Heart right ventricle (tissue), 16 donors: ENCODE results near the gene SFRP5. TPM values are rescaled to one million over a fixed set of nuclear protein-coding genes. Genes with fewer than 3 reads are reported as not detected.

Experiments
- ATAC-seq, 8 donors: fragments of 200-7000 bp; cut with Tn5 transposase; one replicate each; pipeline ENCODE4 v1.9.1; 2020; ENCODE audit warnings: mild to moderate bottlenecking in 8 of 8, moderate library complexity in 8 of 8, moderate number of reproducible peaks in 1 of 8
- DNase-seq, 2 donors: peaks; one replicate each; pipeline ENCODE4 v3.0.0-alpha.2; 2020
- H3K27ac ChIP-seq, 10 donors: fragments of 200-600 bp; sonication (generic) in 2 of 10; one replicate each; pipeline versions ENCODE4 v1.5.0 to v1.8.0; 2020 to 2022; ENCODE audit warnings: mild to moderate bottlenecking in 3 of 10
- H3K27me3 ChIP-seq, 7 donors: fragments of 200-600 bp; one replicate each; pipeline ENCODE4 v1.8.0; 2021 to 2022; ENCODE audit warnings: mild to moderate bottlenecking in 2 of 7
- H3K36me3 ChIP-seq, 9 donors: fragments of 200-600 bp; sonication (generic) in 1 of 9; one replicate each; pipeline versions ENCODE4 v1.5.0 to v1.8.0; 2020 to 2022; ENCODE audit warnings: mild to moderate bottlenecking in 2 of 9
- H3K4me1 ChIP-seq, 9 donors: fragments of 200-600 bp; sonication (generic) in 1 of 9; one replicate each; pipeline versions ENCODE4 v1.5.0 to v1.8.0; 2020 to 2022; ENCODE audit warnings: mild to moderate bottlenecking in 4 of 9
- H3K4me3 ChIP-seq, 10 donors: fragments of 200-600 bp; sonication (generic) in 2 of 10; one replicate each; pipeline versions ENCODE4 v1.5.0 to v1.8.0; 2020 to 2022; ENCODE audit warnings: mild to moderate bottlenecking in 7 of 10, moderate library complexity in 2 of 10
- H3K9me3 ChIP-seq, 11 donors: fragments of 200-600 bp in 10 of 11; sonication (generic) in 2 of 11; one replicate each; pipeline versions ENCODE4 v1.5.0 to v1.8.0; 2013 to 2022; ENCODE audit warnings: mild to moderate bottlenecking in 2 of 11, control low read depth in 1 of 11, moderate library complexity in 1 of 11
- WGBS, 2 donors: extraction: QIAGEN DNeasy Blood & Tissue Kit; methylation state at CpG; one replicate each; pipeline ENCODE4 v1.1.7; 2013; ENCODE audit warnings: inconsistent platforms in 1 of 2; 5-methylcytosine and 5-hydroxymethylcytosine counted together
- intact Hi-C, 10 donors: fragments of 100-400 bp; cut with DNase I; formaldehyde crosslinking; loops; one replicate each; pipeline versions ENCODE4 v1.11.1 to v1.14.2; 2022
- polyA plus RNA-seq, 2 donors: library from polyadenylated mRNA; stranded (reverse); fragments of 200-250 nt; gene quantifications; one replicate each; pipeline ENCODE4 v1.2.3, GENCODE V29; 2013
- total RNA-seq, 10 donors: library from RNA; stranded (reverse); fragmentation: NEBNext Ultra II Directional in 3 of 10; extraction: Animal tissue kit (Norgen Biotek cat#: 25700) in 3 of 10; gene quantifications; one replicate each; pipeline versions ENCODE4 v1.2.1 to v1.2.4, GENCODE V29; 2021 to 2023
- TF ChIP-seq, protein P1 (sequence below), 9 donors: fragments of 200-600 bp; sonication (generic) in 2 of 9; IDR thresholded peaks; one replicate each; pipeline versions ENCODE4 v1.5.0 to v1.8.0; 2021 to 2022; ENCODE audit warnings: antibody characterized with exemption in 9 of 9, mild to moderate bottlenecking in 5 of 9, moderate library complexity in 1 of 9
- donor health status: Arrhythmogenic right ventricular cardiomyopathy.
- donor health status: ischemic (EF 13 %, LVEDD 7.1; RV severe dilation, severe dysfunction).
- donor health status: healthy with polysubstance abuse.
- donor health status: DM: no; HTN: yes; CAD: no.
- donor health status: DM: no; HTN: no; CAD: no.
- donor health status: ischemic (EF 25% LVEDD 6.9; RV normal size, moderate dysfunction).
- donor health status: ischemic (EF 25% LVEDD 5.7; RV mildly dilated, moderate dysfunction).
- donor health status: healthy.
- donor health status: DM: yes; HTN: yes; CAD: no.
- donor health status: Ischemic cardiomyopathy.
- donor health status: ischemic (EF 35%, LVEDD 5.7; RV mildly dilated, moderate dysfunction).
- donor health status: nonischemic (EF 11% LVEDD 7.7; RV severe dilation, severe dysfunction).
- donor health status: DM: yes; HTN: yes; CAD: no.
- donor health status: PGD.
- donor health status: ischemic (EF 29% LVEDD 5.4; RV normal size, mild dysfunction).
- donor health status: nonischemic (EF 23%, LVEDD 6.1; RV moderate dilation, normal function).

Gene SFRP5
- total and polyA plus RNA-seq, 12 donors, result 0.19 to 4.3 (median 1.0) TPM; not detected in 2

DNA sequence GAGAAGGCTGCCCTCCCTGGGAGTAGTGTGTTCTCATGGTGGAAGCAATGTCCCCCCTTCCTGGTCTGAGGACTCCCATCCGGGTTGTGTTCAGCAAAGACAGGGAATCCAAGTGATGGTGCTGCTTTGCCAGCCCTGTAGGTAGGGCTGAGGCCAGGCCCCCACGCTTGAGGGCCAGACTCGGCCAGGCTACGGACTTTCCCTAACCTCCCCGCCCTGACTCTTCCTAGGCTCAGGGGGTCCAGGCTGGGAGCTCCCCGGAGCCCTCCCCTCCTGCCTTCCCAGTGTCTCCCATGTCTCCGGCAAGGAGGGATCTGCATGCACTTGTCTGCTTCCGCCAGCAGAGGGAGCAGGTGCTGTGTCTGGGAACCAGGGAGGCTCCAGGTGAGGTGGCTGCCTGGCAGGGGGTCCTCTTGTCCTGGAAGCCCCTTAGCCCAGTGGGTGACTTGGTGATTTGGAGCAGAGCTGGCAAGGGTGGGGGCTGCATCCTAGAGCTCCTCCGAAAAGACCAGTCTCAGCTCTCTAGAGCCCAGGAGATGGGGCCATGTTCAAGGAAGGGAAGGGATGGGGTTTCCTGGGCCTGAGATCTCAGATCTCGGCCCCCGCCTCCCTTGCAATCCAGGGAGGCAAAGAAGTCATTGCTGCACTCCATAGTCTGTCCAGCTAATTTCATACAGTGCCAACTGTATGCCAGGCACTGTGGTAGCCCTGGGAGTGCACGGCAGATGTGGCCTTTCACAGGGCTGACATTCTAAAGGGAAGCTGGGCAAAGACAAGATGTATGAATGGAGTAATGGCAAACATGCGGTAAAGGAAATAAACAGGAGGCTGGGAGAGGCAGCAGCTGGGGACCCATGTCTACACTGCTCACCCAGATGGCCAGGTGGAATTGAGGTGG lies 20.3 kb upstream of the SFRP5 start:
- Histone ChIP-seq H3K9me3 (no peaks in the 10 kb centered on the region), H3K36me3 (no peaks in the 10 kb centered on the region), H3K27ac (no peak overlapping the region), H3K4me1 (peaks cover 4 to 17% (median 10%) of the 10 kb centered on the region in 9 donors), H3K4me3 (no peak overlapping the region), H3K27me3 (peaks cover 0 to 22% (median 9%) of the 10 kb centered on the region in 7 donors)
- intact Hi-C loops, result loop anchor here in 9 of 10 donors (1.0 to 10.0 kb wide), 6 partner anchors 73 to 253 kb away; no protein-coding TSS in a partner anchor
- peak; percentile 26 to 70 (median 60) for ATAC-seq
- peak; percentile 60 to 63 for DNase-seq
- 27 to 29% methylated on average over 13 of the region's 13 CpGs for WGBS, 2 donors
- TF ChIP-seq, protein P1, sequence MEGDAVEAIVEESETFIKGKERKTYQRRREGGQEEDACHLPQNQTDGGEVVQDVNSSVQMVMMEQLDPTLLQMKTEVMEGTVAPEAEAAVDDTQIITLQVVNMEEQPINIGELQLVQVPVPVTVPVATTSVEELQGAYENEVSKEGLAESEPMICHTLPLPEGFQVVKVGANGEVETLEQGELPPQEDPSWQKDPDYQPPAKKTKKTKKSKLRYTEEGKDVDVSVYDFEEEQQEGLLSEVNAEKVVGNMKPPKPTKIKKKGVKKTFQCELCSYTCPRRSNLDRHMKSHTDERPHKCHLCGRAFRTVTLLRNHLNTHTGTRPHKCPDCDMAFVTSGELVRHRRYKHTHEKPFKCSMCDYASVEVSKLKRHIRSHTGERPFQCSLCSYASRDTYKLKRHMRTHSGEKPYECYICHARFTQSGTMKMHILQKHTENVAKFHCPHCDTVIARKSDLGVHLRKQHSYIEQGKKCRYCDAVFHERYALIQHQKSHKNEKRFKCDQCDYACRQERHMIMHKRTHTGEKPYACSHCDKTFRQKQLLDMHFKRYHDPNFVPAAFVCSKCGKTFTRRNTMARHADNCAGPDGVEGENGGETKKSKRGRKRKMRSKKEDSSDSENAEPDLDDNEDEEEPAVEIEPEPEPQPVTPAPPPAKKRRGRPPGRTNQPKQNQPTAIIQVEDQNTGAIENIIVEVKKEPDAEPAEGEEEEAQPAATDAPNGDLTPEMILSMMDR (IDR thresholded peaks at IDR 0.05), result peak; percentile 74 to 93 (median 88)

DNA sequence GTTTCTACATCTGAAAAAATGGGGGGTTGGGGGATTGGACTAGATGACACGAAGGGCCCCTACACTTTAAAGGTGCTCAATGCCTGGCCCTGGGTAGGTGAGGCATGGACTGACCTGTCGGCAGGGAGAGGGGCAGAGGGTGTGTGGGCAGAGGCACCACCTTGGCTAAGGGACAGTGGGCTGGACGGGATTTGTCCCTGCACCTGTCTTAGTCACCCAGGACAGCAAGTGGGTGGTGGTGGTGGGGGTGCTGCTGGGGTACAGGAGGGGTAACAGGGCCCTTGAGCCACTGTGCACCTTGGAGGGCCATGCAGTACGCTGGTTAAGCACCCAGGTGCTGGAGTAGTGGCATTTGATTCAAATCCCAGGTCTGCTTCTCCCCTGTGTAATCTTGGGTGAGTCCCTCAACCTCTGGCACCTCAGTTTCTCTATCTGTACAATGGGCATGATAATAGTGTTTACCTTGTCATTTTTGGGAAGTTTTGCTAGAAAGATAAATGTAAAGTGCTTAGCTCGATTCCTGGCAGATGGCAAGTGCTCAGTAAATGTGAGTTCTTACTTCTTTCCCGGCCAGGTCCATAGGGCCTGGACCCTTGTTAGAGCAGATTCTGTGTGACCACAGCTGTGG lies 18.1 kb upstream of the SFRP5 start:
- ATAC-seq (no peak), DNase-seq (no peak)
- intact Hi-C loops, result loop anchor here in 7 of 10 donors (5.0 to 10.0 kb wide), 5 partner anchors 75 to 255 kb away; no protein-coding TSS in a partner anchor
- Histone ChIP-seq H3K27me3 (peaks cover 0 to 19% (median 8%) of the 10 kb centered on the region in 7 donors), H3K9me3 (no peaks in the 10 kb centered on the region), H3K27ac (no peak overlapping the region), H3K36me3 (no peaks in the 10 kb centered on the region), H3K4me1 (peaks cover 4 to 11% (median 9%) of the 10 kb centered on the region in 9 donors), H3K4me3 (no peak overlapping the region)
- 71 to 73% methylated on average over 6 of the region's 6 CpGs for WGBS, 2 donors
- TF ChIP-seq, protein P1 (IDR thresholded peaks at IDR 0.05), result no peak

DNA sequence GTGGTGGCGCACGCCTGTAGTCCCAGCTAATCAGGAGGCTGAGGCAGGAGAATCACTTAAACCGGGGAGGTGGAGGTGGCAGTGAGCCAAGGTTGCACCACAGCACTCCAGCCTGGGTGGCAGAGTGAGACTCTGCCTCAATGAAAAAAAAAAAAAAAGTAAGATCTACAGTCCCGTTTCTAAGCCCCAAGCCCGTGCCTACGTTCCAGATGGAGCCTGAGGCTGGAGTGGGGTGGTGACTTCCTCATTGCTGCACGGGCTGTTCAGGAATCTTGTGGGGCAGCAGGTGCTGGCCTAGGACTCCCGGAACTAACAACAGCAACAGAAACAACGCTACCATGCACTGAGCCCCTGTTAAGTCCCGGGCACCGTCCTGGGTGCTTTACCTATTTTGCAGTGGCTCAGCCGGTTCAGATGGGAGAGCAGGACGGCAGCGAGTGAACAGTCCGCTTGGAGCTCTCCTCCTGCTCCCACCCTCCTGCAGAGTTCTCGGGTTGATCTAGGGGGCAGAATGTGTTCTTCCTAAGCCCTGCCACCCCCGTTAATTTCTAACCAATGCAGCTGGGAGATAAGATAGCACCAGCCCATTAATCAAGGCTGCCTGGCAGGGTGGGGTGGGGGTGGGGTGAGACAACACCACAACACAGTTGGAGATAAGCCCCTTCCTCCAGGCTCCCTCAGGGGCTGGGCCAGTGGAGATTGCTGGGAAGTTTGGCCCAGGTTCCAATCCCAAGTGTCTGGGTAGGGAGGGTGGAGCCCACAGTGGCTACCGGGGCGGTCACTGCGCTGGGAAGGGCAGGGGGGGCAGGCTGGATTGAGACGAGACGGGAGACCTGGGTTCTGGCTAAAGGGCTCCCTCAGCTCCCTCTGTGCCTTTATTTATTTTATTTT lies 17.0 kb upstream of the SFRP5 start:
- intact Hi-C loops, result loop anchor here in 1 of 10 donors (5.0 kb wide), 1 partner anchor 79 kb away; no protein-coding TSS in a partner anchor
- Histone ChIP-seq H3K4me3 (peak overlapping the region in 7 of 10 donors; percentile 0 to 38 (median 28)), H3K27me3 (peaks cover 0 to 19% (median 8%) of the 10 kb centered on the region in 7 donors), H3K9me3 (no peaks in the 10 kb centered on the region), H3K4me1 (peaks cover 4 to 14% (median 9%) of the 10 kb centered on the region in 9 donors), H3K36me3 (no peaks in the 10 kb centered on the region), H3K27ac (peak overlapping the region in 2 of 10 donors; percentile 9 to 37)
- ATAC-seq, result peak; percentile 52 to 89 (median 82)
- TF ChIP-seq, protein P1 (IDR thresholded peaks at IDR 0.05), result no peak
- 14 to 15% methylated on average over 22 of the region's 22 CpGs for WGBS, 2 donors
- DNase-seq, result peak; percentile 48 to 55
